ENCODE results near the gene CSN2. TPM values are rescaled to one million over a fixed set of nuclear protein-coding genes. Genes with fewer than 3 reads are reported as not detected.

The CSN2 gene
- polyA plus RNA-seq, 1 donor (not counting 4 experiments of a cell fraction or from before 2014, with no cell fraction given), result not detected

DNA sequence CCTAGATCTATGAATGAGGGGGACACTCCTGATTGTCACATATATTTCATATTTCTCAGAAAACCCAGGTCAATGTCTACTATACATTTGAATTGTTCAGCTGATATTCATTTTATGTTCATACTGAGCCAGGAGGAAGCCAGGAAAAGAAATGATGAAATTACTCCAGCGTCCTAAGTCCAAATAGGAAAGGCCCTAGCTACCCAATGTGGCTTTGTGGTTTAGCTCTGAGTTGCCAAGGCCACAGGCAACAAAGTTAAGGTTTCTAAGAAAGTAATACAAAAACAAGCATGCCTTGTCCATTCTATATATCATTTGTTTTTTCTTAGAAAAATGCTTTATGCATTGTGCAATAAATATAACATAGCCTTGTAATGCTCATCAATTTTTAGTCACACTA, 4.5 kb upstream of the CSN2 start:
- TF ChIP-seq EZH2 (IDR thresholded peaks at IDR 0.05; ENCODE audit: low read length), result no peak
- TF ChIP-seq, protein P1, sequence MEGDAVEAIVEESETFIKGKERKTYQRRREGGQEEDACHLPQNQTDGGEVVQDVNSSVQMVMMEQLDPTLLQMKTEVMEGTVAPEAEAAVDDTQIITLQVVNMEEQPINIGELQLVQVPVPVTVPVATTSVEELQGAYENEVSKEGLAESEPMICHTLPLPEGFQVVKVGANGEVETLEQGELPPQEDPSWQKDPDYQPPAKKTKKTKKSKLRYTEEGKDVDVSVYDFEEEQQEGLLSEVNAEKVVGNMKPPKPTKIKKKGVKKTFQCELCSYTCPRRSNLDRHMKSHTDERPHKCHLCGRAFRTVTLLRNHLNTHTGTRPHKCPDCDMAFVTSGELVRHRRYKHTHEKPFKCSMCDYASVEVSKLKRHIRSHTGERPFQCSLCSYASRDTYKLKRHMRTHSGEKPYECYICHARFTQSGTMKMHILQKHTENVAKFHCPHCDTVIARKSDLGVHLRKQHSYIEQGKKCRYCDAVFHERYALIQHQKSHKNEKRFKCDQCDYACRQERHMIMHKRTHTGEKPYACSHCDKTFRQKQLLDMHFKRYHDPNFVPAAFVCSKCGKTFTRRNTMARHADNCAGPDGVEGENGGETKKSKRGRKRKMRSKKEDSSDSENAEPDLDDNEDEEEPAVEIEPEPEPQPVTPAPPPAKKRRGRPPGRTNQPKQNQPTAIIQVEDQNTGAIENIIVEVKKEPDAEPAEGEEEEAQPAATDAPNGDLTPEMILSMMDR (optimal IDR thresholded peaks at IDR 0.05 in 1 of 3, IDR thresholded peaks at IDR 0.05 in 1 of 3, conservative IDR thresholded peaks at IDR 0.05 in 1 of 3; ENCODE audit: extremely low read depth in 1 of 3, insufficient read depth in 2 of 3, low read length in 3 of 3), result no peak
- Histone ChIP-seq H3K36me3 (ENCODE audit: control insufficient read depth in 2 of 2, extremely low read depth in 1 of 2, insufficient read depth in 2 of 2, low read length in 2 of 2) (no peaks in the 10 kb centered on the region), H3K79me2 (ENCODE audit: control insufficient read depth, insufficient read depth, low read length) (no peaks in the 10 kb centered on the region), H3K4me2 (ENCODE audit: control insufficient read depth, extremely low read depth, insufficient read depth, low read depth, low read length) (no peak overlapping the region), H3K27ac (ENCODE audit: control insufficient read depth, insufficient read depth, low read length) (no peak overlapping the region), H3K27me3 (ENCODE audit: control insufficient read depth, extremely low read depth, insufficient read depth, low read length) (no peaks in the 10 kb centered on the region), H2AFZ (ENCODE audit: control insufficient read depth, low read length) (no peak overlapping the region), H3K9me1 (ENCODE audit: control insufficient read depth, extremely low read depth, insufficient read depth, low read length) (no peaks in the 10 kb centered on the region), H3K9ac (ENCODE audit: control insufficient read depth, extremely low read depth, insufficient read depth, low read length) (no peak overlapping the region), H3K4me1 (ENCODE audit: control insufficient read depth, extremely low read depth, insufficient read depth, low read length) (no peaks in the 10 kb centered on the region), H3K9me3 (ENCODE audit: control insufficient read depth, low read depth, low read length) (no peaks in the 10 kb centered on the region), H3K4me3 (ENCODE audit: control insufficient read depth in 2 of 3, extremely low read depth in 1 of 3, insufficient read depth in 2 of 3, low read depth in 1 of 3, low read length in 3 of 3) (no peak overlapping the region), H4K20me1 (ENCODE audit: control insufficient read depth, extremely low read depth, insufficient read depth, low read length) (no peaks in the 10 kb centered on the region)
- dilution Hi-C loops (cut with MboI; ENCODE audit: extremely low pct_ligation_motif_present, low sequenced_read_pairs), result no loop called here
- DNase-seq (ENCODE audit: low read depth, low spot score) (no peak), FAIRE-seq (no peak)

- Histone ChIP-seq H3K4me1 (ENCODE audit: control insufficient read depth, extremely low read depth, insufficient read depth, low read length) (no peaks in the 10 kb centered on the region), H3K9me3 (ENCODE audit: control insufficient read depth, low read depth, low read length) (no peaks in the 10 kb centered on the region), H3K4me2 (ENCODE audit: control insufficient read depth, extremely low read depth, insufficient read depth, low read depth, low read length) (no peak overlapping the region), H2AFZ (ENCODE audit: control insufficient read depth, low read length) (no peak overlapping the region), H3K4me3 (ENCODE audit: control insufficient read depth in 2 of 3, extremely low read depth in 1 of 3, insufficient read depth in 2 of 3, low read depth in 1 of 3, low read length in 3 of 3) (no peak overlapping the region), H3K27me3 (ENCODE audit: control insufficient read depth, extremely low read depth, insufficient read depth, low read length) (no peaks in the 10 kb centered on the region), H3K9me1 (ENCODE audit: control insufficient read depth, extremely low read depth, insufficient read depth, low read length) (no peaks in the 10 kb centered on the region), H3K27ac (ENCODE audit: control insufficient read depth, insufficient read depth, low read length) (no peak overlapping the region), H3K36me3 (ENCODE audit: control insufficient read depth in 2 of 2, extremely low read depth in 1 of 2, insufficient read depth in 2 of 2, low read length in 2 of 2) (no peaks in the 10 kb centered on the region), H3K9ac (ENCODE audit: control insufficient read depth, extremely low read depth, insufficient read depth, low read length) (no peak overlapping the region), H3K79me2 (ENCODE audit: control insufficient read depth, insufficient read depth, low read length) (no peaks in the 10 kb centered on the region), H4K20me1 (ENCODE audit: control insufficient read depth, extremely low read depth, insufficient read depth, low read length) (no peaks in the 10 kb centered on the region)
- no peak for FAIRE-seq
- no peak for DNase-seq (ENCODE audit: low read depth, low spot score)
- TF ChIP-seq, protein P1 (optimal IDR thresholded peaks at IDR 0.05 in 1 of 3, IDR thresholded peaks at IDR 0.05 in 1 of 3, conservative IDR thresholded peaks at IDR 0.05 in 1 of 3; ENCODE audit: extremely low read depth in 1 of 3, insufficient read depth in 2 of 3, low read length in 3 of 3), result no peak
- no peak for TF ChIP-seq EZH2 (IDR thresholded peaks at IDR 0.05; ENCODE audit: low read length)
- dilution Hi-C loops (cut with MboI; ENCODE audit: extremely low pct_ligation_motif_present, low sequenced_read_pairs), result no loop called here
Measured at GRCh38 chr4:69957209-69957608, 8.3 kb downstream of the CSN2 start.

All from keratinocyte (primary cell).